Sigmoid colon (tissue), 7 donors: ENCODE results near the gene TLR9. TPM values are rescaled to one million over a fixed set of nuclear protein-coding genes. Genes with fewer than 3 reads are reported as not detected.

ENCODE experiments used
- DNase-seq: peaks from one replicate; pipeline ENCODE4 v3.0.0-alpha.2; 2019
- H3K27ac ChIP-seq, 4 donors: fragments of 200-600 bp; sonication (generic); one replicate each; pipeline ENCODE4 v1.5.1; 2016 to 2019; ENCODE audit warnings: mild to moderate bottlenecking in 1 of 4
- H3K27me3 ChIP-seq, 3 donors: fragments of 200-600 bp; sonication (generic); one replicate each; pipeline ENCODE4 v1.5.1; 2019; ENCODE audit warnings: mild to moderate bottlenecking in 1 of 3
- H3K36me3 ChIP-seq, 4 donors: fragments of 200-600 bp; sonication (generic); one replicate each; pipeline ENCODE4 v1.5.1; 2016 to 2019
- H3K4me1 ChIP-seq, 4 donors: fragments of 200-600 bp; sonication (generic); one replicate each; pipeline ENCODE4 v1.5.1; 2017 to 2019
- H3K4me3 ChIP-seq, 4 donors: fragments of 200-600 bp; sonication (generic); one replicate each; pipeline ENCODE4 v1.5.1; 2017 to 2019; ENCODE audit warnings: mild to moderate bottlenecking in 2 of 4, moderate library complexity in 1 of 4
- H3K9me3 ChIP-seq, 4 donors: fragments of 200-600 bp in 3 of 4; sonication (generic) in 3 of 4; one replicate each; pipeline versions ENCODE4 v1.5.1 to v1.6.1; 2013 to 2019
- EP300 ChIP-seq, 4 donors: sonication (generic); formaldehyde crosslinking; IDR thresholded peaks; one replicate each; pipeline ENCODE4 v1.6.1; 2017; ENCODE audit warnings: antibody characterized with exemption in 4 of 4
- POLR2A ChIP-seq, 2 donors: fragments of 450-650 bp; IDR thresholded peaks; one replicate each; pipeline ENCODE4 v1.6.1; 2016; ENCODE audit warnings: antibody characterized with exemption in 2 of 2, mild to moderate bottlenecking in 2 of 2, moderate library complexity in 2 of 2
- POLR2AphosphoS5 ChIP-seq, 4 donors: sonication (generic); formaldehyde crosslinking; IDR thresholded peaks; one replicate each; pipeline ENCODE4 v1.6.1; 2017; ENCODE audit warnings: antibody characterized with exemption in 4 of 4
- WGBS, 2 donors: extraction: QIAGEN DNeasy Blood & Tissue Kit; methylation state at CpG; one replicate each; pipeline ENCODE4 v1.1.7; 2013; 5-methylcytosine and 5-hydroxymethylcytosine counted together
- intact Hi-C: fragments of 100-400 bp; cut with DNase I; formaldehyde crosslinking; loops from one replicate; pipeline ENCODE4 v1.15.1; 2023
- polyA plus RNA-seq, 3 donors: library from polyadenylated mRNA; stranded (reverse); fragments of 200-250 nt; gene quantifications; one replicate each; pipeline ENCODE4 v1.2.3, GENCODE V29; 2013
- total RNA-seq, 4 donors: library from RNA; depleted of rRNA; stranded (reverse); fragments of >200 nt; gene quantifications; one replicate each; pipeline ENCODE4 v1.1.0, GENCODE V29; 2016
- TF ChIP-seq, protein P1 (sequence below), 4 experiments: fragments of 450-650 bp in 3 of 4; fragments of 200-600 bp in 1 of 4; IDR thresholded peaks; one replicate each; pipeline ENCODE4 v1.5.1; 2016 to 2019; ENCODE audit warnings: antibody characterized with exemption in 4 of 4, mild to moderate bottlenecking in 3 of 4, moderate library complexity in 2 of 4
- donor health status: healthy with polysubstance abuse.
- donor health status: Bipolar disorder and iron deficiency.
- donor health status: healthy.

TLR9 gene
- total and polyA plus RNA-seq, 7 donors: 0.54 to 0.98 (median 0.55) TPM; not detected in 4

DNA sequence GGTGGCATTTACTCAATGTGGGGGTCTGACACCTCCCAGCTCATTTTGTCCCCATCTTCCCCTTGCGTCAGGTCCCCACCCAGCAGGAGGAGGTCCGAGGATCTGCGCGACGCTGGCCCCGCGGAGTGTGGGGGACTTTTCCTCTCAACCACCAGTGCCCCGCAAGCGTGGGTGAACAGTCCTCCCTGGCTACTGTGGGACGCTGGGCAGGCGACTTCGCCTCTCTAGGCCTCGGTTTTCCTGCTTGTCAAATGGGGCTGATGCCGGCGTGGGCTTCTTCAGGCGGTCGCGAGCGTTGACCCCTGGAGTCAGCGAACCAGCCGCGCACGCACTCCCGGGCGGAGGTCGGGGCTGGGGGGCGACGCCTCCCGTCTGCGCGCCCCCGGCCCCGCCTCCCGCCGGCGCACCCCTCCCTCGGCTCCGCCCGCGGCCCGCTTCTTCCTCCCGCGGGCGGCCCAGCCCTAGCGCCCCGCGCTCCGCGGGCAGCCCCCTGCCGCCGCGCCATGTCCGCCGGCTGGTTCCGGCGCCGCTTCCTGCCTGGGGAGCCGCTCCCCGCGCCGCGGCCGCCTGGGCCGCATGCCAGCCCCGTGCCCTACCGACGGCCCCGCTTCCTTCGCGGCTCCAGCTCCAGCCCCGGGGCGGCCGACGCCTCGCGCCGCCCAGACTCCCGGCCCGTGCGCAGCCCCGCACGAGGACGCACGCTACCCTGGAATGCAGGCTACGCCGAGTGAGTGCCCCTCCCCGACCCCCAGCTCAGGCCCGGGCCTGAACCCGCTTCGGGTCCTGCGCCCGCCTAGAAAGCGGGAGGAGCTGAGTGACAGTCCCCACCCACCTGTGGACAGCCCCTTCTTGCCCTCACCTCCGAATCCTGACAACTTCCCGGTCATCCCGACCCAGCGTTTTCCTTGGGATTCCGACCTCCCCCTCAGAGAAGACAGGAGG is 20.1 kb upstream of the TLR9 start, which contains the start of gene PPM1M:
PPM1M (plus strand) TSS at position 438 of the 942 bp plus-strand sequence; CDS start at position 504, 66 bp downstream.
- H3K36me3 ChIP-seq: peaks cover 0 to 19% (median 0%) of the 10 kb centered on the region in 4 donors
- peaks cover 0 to 24% (median 22%) of the 10 kb centered on the region in 4 donors for H3K4me1 ChIP-seq
- no peaks in the 10 kb centered on the region for H3K9me3 ChIP-seq
- peak within 1 kb of the TSS; percentile 45 to 74 (median 62) for H3K4me3 ChIP-seq
- peak; percentile 80 for DNase-seq
- intact Hi-C loops: no loop called here
- WGBS, 2 donors: 1 to 2% methylated on average over 98 of the region's 98 CpGs
- no peaks in the 10 kb centered on the region for H3K27me3 ChIP-seq
- TF ChIP-seq POLR2AphosphoS5 (IDR thresholded peaks at IDR 0.05): peak in 2 of 4 donors; percentile 19 to 35
- TF ChIP-seq POLR2A (IDR thresholded peaks at IDR 0.05): no peak
- H3K27ac ChIP-seq: peak within 1 kb of the TSS; percentile 86 to 92 (median 88)

DNA sequence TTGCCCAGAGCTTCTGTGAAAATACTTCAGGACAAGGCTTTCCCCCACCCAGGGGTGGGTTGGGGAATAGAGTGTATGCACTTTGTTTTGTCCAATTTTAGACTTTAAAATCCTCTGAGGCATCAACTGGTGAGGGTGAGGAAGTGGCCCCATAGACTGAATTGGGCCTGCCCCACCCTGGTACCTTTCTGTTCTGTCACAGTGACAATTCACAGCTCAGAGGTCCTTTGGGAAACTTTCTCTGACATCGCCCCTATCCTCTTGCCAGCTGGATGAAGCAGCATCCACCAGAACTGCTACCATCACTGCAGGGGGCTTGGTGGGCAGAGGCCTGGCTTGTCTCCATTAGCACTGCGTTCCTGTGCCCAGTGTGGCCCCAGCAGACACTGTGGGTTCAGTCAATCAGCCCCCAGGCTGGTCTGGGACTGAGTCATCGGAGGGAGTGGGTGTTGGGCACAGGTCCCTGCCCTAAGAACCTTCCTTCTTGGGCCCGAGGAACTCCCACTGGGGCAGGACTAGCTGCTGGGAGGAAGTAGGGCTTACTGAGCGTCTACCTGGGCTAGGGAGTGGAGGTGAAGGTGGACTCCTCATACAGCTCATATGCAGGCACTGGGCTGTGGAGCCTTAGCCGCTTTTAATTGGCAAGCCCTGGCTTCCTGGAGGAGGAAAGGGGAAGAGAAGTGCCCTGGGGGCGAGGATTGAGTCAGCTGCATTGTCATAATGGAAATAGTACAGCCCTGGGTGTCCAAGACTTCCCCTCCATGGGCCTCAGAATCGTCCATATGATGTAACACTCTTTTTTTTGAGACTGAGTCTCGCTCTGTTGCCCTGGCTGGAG is 18.6 kb upstream of the TLR9 start:
- Histone ChIP-seq H3K27me3 (no peaks in the 10 kb centered on the region), H3K27ac (peak overlapping the region in 3 of 4 donors; percentile 86 to 88 (median 88)), H3K4me3 (no peak overlapping the region), H3K4me1 (peaks cover 0 to 35% (median 33%) of the 10 kb centered on the region in 4 donors), H3K36me3 (peaks cover 0 to 3% (median 0%) of the 10 kb centered on the region in 4 donors), H3K9me3 (no peaks in the 10 kb centered on the region)
- DNase-seq: peak; percentile 72
- WGBS, 2 donors: 68 to 79% methylated on average over 9 of the region's 9 CpGs
- TF ChIP-seq EP300 (IDR thresholded peaks at IDR 0.05): no peak
- no peak for TF ChIP-seq POLR2AphosphoS5 (IDR thresholded peaks at IDR 0.05)
- TF ChIP-seq POLR2A (IDR thresholded peaks at IDR 0.05): no peak
- TF ChIP-seq, protein P1, sequence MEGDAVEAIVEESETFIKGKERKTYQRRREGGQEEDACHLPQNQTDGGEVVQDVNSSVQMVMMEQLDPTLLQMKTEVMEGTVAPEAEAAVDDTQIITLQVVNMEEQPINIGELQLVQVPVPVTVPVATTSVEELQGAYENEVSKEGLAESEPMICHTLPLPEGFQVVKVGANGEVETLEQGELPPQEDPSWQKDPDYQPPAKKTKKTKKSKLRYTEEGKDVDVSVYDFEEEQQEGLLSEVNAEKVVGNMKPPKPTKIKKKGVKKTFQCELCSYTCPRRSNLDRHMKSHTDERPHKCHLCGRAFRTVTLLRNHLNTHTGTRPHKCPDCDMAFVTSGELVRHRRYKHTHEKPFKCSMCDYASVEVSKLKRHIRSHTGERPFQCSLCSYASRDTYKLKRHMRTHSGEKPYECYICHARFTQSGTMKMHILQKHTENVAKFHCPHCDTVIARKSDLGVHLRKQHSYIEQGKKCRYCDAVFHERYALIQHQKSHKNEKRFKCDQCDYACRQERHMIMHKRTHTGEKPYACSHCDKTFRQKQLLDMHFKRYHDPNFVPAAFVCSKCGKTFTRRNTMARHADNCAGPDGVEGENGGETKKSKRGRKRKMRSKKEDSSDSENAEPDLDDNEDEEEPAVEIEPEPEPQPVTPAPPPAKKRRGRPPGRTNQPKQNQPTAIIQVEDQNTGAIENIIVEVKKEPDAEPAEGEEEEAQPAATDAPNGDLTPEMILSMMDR (IDR thresholded peaks at IDR 0.05): no peak
- intact Hi-C loops: no loop called here

DNA sequence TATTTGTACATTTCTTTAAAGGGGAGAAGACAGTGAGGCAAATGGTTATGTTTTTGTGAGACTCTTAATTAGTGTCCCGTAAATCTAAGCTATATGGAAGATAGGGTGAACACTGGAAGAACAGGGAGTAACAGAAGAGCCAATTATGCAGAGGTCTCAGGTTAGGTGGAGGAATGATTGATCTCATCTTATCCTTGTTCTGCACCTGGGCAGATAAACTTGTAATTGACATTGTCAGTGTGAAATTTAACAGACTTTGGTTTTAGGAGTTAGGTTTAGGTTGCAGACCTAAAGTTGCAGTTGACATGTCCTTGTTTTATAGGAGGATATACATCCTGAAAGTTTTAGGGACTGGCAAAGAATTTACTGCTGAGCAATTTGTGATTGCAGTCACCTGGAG is 16.6 kb upstream of the TLR9 start:
- Histone ChIP-seq H3K27me3 (no peaks in the 10 kb centered on the region), H3K4me3 (no peak overlapping the region), H3K4me1 (peaks cover 0 to 52% (median 48%) of the 10 kb centered on the region in 4 donors), H3K27ac (no peak overlapping the region), H3K36me3 (no peaks in the 10 kb centered on the region), H3K9me3 (no peaks in the 10 kb centered on the region)
- DNase-seq: no peak
- TF ChIP-seq, protein P1 (IDR thresholded peaks at IDR 0.05): no peak
- no peak for TF ChIP-seq EP300 (IDR thresholded peaks at IDR 0.05)
- TF ChIP-seq POLR2AphosphoS5 (IDR thresholded peaks at IDR 0.05): no peak
- TF ChIP-seq POLR2A (IDR thresholded peaks at IDR 0.05): no peak
- intact Hi-C loops: no loop called here
- WGBS, 2 donors: 78 to 92% methylated on average over 1 of the region's 1 CpG

DNA sequence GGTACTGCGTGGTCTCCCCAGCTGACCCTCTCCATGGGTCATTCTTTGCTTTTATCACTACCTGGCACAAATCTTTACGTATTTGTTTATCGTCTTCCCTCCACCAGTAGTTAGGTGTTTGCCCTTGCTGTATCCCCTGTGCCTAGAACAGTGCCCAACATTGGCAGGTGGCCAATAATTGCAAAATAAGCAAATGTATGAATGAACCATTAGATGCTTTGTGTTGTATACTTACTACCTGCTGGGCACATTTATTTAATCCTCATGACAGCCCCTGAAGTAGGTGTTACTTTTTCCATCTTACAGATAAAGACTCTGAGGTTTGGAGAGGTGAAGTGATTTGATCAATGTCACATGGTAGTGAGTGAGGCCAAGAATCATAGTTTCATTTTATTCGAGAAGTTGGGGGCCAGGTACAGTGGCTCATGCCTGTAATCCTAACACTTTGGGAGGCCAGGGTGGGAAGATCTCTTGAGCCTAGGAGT is 15.5 kb upstream of the TLR9 start:
- Histone ChIP-seq H3K36me3 (no peaks in the 10 kb centered on the region), H3K4me1 (peaks cover 0 to 52% (median 48%) of the 10 kb centered on the region in 4 donors), H3K27ac (peak overlapping the region in 2 of 4 donors; percentile 93 to 94), H3K4me3 (no peak overlapping the region), H3K9me3 (no peaks in the 10 kb centered on the region), H3K27me3 (no peaks in the 10 kb centered on the region)
- TF ChIP-seq EP300 (IDR thresholded peaks at IDR 0.05) (no peak), POLR2A (IDR thresholded peaks at IDR 0.05) (no peak)
- intact Hi-C loops: no loop called here
- 89 to 91% methylated on average over 4 of the region's 4 CpGs for WGBS, 2 donors
- DNase-seq: no peak

DNA sequence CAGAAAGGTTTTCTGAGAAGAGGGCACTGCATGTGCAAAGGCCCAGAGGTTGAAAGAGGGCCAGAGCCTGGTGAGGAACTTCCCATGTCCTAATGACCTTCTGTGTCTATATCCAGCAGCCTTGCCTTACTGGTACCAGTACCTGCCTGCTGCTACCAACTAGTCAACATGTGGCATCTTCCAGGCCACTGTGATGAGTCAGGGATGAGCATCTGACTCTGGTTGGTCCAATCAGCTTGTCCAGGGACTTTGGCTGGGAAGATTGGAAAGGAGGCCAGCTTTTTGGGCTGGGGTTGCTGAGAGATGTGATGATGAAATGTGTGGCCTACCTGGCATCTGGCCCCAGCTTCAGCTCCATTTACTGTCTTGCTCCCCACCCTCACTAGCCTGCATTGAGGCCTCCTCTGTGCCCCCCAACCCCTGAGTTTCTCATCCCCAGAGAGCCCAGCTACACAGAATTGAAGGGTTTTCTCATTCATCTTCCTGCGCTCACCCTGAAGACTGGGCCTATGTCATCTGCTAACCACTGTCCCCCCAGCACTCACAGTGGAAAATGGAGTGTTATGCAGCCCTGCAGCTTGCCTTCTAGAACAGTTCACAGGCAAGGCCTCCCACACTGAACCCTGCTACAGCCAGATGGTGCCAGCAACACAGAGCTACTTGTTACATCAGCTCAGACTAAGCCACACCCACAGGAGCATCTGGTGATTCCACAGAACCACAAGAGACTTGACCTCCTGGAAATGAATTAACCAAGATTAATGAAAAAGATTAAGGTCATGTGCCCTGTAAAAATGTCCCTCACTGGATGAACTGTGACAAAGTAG is 14.8 kb upstream of the TLR9 start:
- Histone ChIP-seq H3K27me3 (no peaks in the 10 kb centered on the region), H3K9me3 (no peaks in the 10 kb centered on the region), H3K36me3 (no peaks in the 10 kb centered on the region), H3K27ac (peak overlapping the region; percentile 93 to 97 (median 94)), H3K4me1 (peaks cover 0 to 56% (median 52%) of the 10 kb centered on the region in 4 donors), H3K4me3 (peak overlapping the region in 1 of 4 donors; percentile 78)
- DNase-seq: peak; percentile 87
- 93 to 98% methylated on average over 1 of the region's 1 CpG for WGBS, 2 donors
- no peak for TF ChIP-seq POLR2A (IDR thresholded peaks at IDR 0.05)
- TF ChIP-seq, protein P1 (IDR thresholded peaks at IDR 0.05): no peak
- TF ChIP-seq POLR2AphosphoS5 (IDR thresholded peaks at IDR 0.05): peak in 1 of 4 donors; percentile 16
- intact Hi-C loops: no loop called here
